Stimulated activated CD8-positive, alpha-beta memory T cell treated with anti-CD3 and anti-CD28 coated beads, Interleukin-4, amount 100 ng/mL, for 24 hours (primary cell): ENCODE data around the gene LTO1.

Experiments used
- DNase-seq: peaks from one replicate; pipeline ENCODE4 v3.0.0-alpha.2; 2020; ENCODE audit warnings: low read depth

Gene LTO1

GRCh38 chr11:69657456-69657910 lies 17.7 kb downstream of the LTO1 start:
- DNase-seq, result no peak

DNA sequence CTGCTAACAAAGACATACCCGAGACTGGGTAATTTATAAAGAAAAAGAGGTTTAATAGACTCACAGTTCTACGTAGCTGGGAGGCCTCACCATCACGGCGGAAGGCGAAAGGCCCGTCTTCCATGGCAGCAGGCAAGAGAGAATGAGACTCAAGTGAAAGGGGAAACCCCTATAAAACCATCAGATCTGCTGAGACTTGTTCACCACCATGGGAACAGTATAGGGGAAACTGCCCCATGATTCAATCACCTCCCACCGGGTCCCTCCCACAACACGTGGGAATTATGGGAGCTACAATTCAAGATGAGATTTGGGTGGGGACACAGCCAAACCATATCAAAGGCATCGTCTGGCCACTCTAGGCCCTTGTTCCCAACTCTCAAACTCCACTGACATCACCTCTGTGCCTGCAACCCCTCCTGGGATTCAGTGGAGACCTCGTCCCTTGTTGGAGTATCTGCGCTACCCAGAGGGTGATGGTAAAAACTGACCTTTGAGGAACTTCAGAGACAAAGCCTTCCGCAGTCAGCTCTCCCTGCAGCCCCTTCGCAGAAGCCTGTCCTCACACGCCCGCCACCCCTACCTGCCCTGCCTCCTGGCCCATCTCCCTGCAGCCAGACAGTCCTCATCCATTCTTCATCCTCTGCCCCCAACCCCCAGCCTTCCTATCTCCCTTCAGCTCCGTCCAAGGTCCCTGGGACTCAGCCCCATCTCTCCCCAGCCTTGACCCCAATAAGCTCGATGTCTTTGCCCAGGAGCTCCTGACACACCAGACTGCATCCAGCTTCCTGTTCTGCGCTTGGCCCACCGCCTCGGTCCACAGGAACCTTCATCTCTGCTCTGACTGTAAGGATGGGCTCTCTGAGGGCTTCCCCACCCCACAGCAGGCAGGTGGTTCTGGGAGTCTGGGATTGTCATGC lies 18.4 kb downstream of the LTO1 start:
- DNase-seq, result no peak

- no peak for DNase-seq
Measured at GRCh38 chr11:69655479-69656428, 19.4 kb downstream of the LTO1 start.

- no peak for DNase-seq
Measured at GRCh38 chr11:69654660-69655478, 20.3 kb downstream of the LTO1 start.

- DNase-seq, result no peak
Measured at GRCh38 chr11:69654001-69654659, 21.0 kb downstream of the LTO1 start.

DNA sequence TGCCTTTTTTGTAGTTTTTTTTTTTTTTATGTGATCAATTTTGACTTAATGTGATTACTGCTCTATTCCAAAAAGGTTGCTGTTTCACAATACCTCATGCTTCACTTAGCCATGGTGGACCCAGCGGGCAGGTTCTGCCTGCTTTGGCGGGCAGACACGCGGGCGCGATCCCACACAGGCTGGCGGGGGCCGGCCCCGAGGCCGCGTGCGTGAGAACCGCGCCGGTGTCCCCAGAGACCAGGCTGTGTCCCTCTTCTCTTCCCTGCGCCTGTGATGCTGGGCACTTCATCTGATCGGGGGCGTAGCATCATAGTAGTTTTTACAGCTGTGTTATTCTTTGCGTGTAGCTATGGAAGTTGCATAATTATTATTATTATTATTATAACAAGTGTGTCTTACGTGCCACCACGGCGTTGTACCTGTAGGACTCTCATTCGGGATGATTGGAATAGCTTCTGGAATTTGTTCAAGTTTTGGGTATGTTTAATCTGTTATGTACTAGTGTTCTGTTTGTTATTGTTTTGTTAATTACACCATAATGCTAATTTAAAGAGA lies 21.7 kb downstream of the LTO1 start:
- no peak for DNase-seq

DNA sequence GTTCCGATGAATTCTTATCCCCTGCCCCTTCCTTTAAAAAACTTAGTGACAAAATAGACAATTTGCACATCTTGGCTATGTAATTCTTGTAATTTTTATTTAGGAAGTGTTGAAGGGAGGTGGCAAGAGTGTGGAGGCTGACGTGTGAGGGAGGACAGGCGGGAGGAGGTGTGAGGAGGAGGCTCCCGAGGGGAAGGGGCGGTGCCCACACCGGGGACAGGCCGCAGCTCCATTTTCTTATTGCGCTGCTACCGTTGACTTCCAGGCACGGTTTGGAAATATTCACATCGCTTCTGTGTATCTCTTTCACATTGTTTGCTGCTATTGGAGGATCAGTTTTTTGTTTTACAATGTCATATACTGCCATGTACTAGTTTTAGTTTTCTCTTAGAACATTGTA lies 22.2 kb downstream of the LTO1 start:
- DNase-seq, result no peak

DNA sequence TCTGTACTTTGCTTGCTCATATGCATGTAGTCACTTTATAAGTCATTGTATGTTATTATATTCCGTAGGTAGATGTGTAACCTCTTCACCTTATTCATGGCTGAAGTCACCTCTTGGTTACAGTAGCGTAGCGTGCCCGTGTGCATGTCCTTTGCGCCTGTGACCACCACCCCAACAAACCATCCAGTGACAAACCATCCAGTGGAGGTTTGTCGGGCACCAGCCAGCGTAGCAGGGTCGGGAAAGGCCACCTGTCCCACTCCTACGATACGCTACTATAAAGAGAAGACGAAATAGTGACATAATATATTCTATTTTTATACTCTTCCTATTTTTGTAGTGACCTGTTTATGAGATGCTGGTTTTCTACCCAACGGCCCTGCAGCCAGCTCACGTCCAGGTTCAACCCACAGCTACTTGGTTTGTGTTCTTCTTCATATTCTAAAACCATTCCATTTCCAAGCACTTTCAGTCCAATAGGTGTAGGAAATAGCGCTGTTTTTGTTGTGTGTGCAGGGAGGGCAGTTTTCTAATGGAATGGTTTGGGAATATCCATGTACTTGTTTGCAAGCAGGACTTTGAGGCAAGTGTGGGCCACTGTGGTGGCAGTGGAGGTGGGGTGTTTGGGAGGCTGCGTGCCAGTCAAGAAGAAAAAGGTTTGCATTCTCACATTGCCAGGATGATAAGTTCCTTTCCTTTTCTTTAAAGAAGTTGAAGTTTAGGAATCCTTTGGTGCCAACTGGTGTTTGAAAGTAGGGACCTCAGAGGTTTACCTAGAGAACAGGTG lies 23.1 kb downstream of the LTO1 start:
- no peak for DNase-seq

- DNase-seq, result no peak
Measured at GRCh38 chr11:69650832-69651344, 24.3 kb downstream of the LTO1 start.

GRCh38 chr11:69650081-69650831 lies 24.9 kb downstream of the LTO1 start:
- DNase-seq, result no peak

GRCh38 chr11:69649576-69649900 lies 25.6 kb downstream of the LTO1 start:
- no peak for DNase-seq

- DNase-seq, result no peak
Measured at GRCh38 chr11:69648679-69649575, 26.2 kb downstream of the LTO1 start.

DNA sequence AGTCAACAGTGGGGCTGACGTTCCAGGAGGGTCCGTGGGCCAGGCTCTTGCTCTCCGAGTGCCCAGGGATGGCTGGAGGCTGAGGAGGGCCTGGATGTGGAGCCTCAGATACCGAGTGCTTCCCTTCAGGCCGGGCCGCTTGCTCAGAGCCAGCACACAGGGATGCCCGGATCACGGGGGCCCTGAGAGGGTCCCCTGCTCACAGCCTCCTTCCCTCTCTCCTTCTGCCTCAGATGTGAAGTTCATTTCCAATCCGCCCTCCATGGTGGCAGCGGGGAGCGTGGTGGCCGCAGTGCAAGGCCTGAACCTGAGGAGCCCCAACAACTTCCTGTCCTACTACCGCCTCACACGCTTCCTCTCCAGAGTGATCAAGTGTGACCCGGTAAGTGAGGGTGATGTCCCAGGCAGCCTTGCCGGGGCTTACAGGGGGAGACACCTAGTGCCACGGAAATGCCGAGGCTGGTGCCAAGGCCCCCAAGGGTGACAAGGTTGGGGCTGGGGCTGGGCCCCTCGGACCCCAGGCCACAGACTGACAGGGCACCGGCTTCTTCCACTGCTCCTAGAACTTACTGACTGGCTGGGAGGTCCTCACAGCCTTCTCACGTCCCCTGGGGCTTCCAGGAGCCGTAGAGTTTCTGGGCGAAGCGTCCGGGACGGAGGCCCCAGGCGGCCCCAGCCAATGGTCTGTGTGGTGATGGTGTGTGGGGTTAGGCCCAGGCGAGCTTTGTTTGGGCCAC lies 27.2 kb downstream of the LTO1 start:
- DNase-seq, result no peak

DNA sequence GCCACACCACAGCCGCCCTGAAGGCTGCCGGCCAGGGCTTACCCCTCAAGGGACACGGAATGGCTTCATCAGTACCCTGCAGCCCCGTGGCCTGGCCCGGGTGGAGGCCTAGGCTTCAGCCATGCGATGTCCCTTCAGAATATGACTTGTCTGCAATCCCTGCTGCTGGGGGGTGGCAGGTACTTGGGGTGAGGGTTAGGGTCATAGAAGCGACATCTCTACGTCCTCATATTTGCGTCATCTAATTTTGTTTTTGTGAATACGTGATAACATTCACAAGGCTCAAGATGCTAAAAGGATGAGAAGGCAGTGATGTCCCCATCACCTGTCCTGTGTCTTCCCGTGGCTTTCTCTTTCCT lies 27.8 kb downstream of the LTO1 start:
- DNase-seq, result no peak

- no peak for DNase-seq
Measured at GRCh38 chr11:69646493-69647389, 28.4 kb downstream of the LTO1 start.

DNA sequence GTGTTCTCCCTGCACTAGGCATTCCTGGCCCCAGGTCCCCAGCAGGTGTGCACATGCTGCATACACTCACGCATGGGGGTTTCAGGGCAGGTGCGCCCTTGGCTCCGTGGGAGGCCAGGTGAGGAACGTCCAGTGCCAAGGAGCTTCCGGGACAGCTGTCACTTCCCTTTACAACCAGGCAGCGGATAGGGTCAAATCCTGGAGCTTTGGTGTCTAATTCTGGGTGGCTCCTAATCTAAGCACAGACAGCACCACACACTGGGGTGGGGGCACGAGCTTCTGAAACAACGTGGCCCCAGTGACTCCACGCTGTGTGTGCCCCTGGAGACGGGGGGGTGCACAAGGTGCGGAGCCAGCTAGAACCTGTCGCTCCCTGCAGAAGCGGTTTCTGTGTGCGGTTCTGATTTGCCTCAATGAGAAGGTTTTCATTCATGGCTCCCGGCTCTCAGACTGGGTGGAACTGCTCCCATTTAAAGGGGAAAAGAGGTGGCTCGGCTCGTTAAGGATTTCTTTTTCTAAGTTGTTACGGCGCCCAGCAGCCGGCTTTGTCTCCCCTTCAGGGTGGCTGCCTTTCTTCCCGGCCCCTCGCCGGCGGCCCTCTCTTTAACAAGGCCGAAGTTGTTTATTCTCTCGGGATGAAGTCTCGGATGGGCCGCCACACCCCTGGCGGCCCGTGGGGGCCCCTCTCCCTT lies 29.2 kb downstream of the LTO1 start:
- DNase-seq, result no peak
